PC-3 (cell line): ENCODE results near the gene UNC5B.

Source experiments
- CTCF ChIP-seq: fragments of 300-600 bp; sonication (generic); conservative IDR thresholded peaks from 2 replicates; pipeline ENCODE4 v1.5.1; 2017; ENCODE audit warnings: antibody characterized with exemption, low read depth, mild to moderate bottlenecking, low read length
- EZH2 ChIP-seq: fragments of 300-600 bp; sonication (generic); IDR thresholded peaks from one replicate; pipeline ENCODE4 v1.6.1; 2017; ENCODE audit warnings: antibody characterized with exemption, mild to moderate bottlenecking, low read length; ENCODE audit not compliant: unreplicated experiment
- EZH2phosphoT487 ChIP-seq: fragments of 300-600 bp; sonication (generic); IDR thresholded peaks from 2 replicates; pipeline ENCODE4 v1.6.1; 2018; ENCODE audit warnings: mild to moderate bottlenecking, antibody characterized with exemption, low read length, borderline replicate concordance

GRCh38 chr10:71321386-71321785 is 109.0 kb downstream of the UNC5B start:
- TF ChIP-seq EZH2phosphoT487 (no peak), CTCF (no peak), EZH2 (no peak)
